ENCODE measurements around the gene CLEC2B. TPM values are rescaled to one million over a fixed set of nuclear protein-coding genes. Genes with fewer than 3 reads are reported as not detected.

Gene CLEC2B
- total RNA-seq, 1 donor from 2014 or later = not detected

- H3K9me3 Mint-ChIP-seq (ENCODE audit: low read depth) = peaks cover 3% of the 10 kb centered on the region
- no peaks in the 10 kb centered on the region for H3K4me1 Mint-ChIP-seq (ENCODE audit: low read depth)
- TF ChIP-seq CTCF (IDR thresholded peaks at IDR 0.05) = no peak
Observed at GRCh38 chr12:9827209-9827888, 41.8 kb downstream of the CLEC2B start, which contains the start of gene KLRF1. Gene KLRF1, plus strand, starts transcription at chr12:9827481. Its CDS starts 64 bp downstream, at chr12:9827545.

DNA sequence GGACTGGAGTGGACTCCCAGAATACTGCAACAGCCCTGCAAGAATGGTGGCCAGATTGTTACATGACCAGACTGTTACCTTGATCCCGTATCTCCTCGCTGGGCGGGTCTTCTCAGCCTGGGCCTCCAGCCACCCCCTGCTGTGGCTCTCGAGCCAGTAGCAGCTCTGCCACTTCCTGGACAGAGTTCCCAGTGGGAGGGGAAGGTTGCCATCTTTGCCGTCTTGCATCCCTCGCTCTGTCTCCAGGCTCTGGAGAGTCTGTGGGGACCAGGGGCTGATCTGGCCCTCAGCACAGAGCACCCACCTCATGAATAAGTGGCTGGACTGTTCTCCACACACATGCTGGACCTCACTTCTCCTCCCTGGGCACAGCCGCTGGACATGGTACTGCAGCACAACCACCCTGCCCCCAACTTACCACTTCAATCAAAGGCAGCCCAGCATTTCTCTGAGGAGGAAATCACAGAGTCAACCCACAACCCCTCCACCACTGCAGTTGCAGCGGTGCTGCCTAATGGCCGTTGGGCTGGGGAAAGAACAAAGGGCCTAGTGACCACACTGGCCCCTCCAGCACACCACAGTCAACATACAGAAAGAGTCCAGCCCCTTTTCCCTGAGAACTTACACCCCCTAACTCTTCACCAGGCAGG, 48.7 kb downstream of the CLEC2B start:
- H3K9me3 Mint-ChIP-seq (ENCODE audit: low read depth) = peaks cover 5% of the 10 kb centered on the region

More at GRCh38 chr12:9827209-9827888, 41.8 kb downstream of the CLEC2B start, which contains the start of gene KLRF1:
- no peak for DNase-seq (ENCODE audit: low spot score)
- no peak within 1 kb of the TSS for H3K27ac Mint-ChIP-seq (ENCODE audit: unreplicated experiment)
- no peak within 1 kb of the TSS for H3K4me3 Mint-ChIP-seq (ENCODE audit: unreplicated experiment)
- H3K27me3 Mint-ChIP-seq (ENCODE audit: low read depth) = peaks cover 4% of the 10 kb centered on the region
- no peaks in the 10 kb centered on the region for H3K36me3 Mint-ChIP-seq (ENCODE audit: low read depth)

GRCh38 chr12:9813821-9814798, 55.0 kb downstream of the CLEC2B start:
- peak; percentile 66 for TF ChIP-seq CTCF (IDR thresholded peaks at IDR 0.05)
- Mint-ChIP-seq H3K27me3 (ENCODE audit: low read depth) (peaks cover 7% of the 10 kb centered on the region), H3K36me3 (ENCODE audit: low read depth) (no peaks in the 10 kb centered on the region), H3K9me3 (ENCODE audit: low read depth) (peaks cover 2% of the 10 kb centered on the region), H3K27ac (ENCODE audit: unreplicated experiment) (no peak overlapping the region), H3K4me1 (ENCODE audit: low read depth) (no peaks in the 10 kb centered on the region), H3K4me3 (ENCODE audit: unreplicated experiment) (no peak overlapping the region)
- peak; percentile 85 for DNase-seq (ENCODE audit: low spot score)

More for the DNA sequence above, 48.7 kb downstream of the CLEC2B start:
- no peaks in the 10 kb centered on the region for H3K36me3 Mint-ChIP-seq (ENCODE audit: low read depth)
- H3K4me1 Mint-ChIP-seq (ENCODE audit: low read depth) = no peaks in the 10 kb centered on the region
- H3K27me3 Mint-ChIP-seq (ENCODE audit: low read depth) = peaks cover 2% of the 10 kb centered on the region
- no peak overlapping the region for H3K27ac Mint-ChIP-seq (ENCODE audit: unreplicated experiment)
- no peak for TF ChIP-seq CTCF (IDR thresholded peaks at IDR 0.05)
- peak; percentile 66 for DNase-seq (ENCODE audit: low spot score)
- H3K4me3 Mint-ChIP-seq (ENCODE audit: unreplicated experiment) = no peak overlapping the region

- Mint-ChIP-seq H3K9me3 (ENCODE audit: low read depth) (no peaks in the 10 kb centered on the region), H3K27me3 (ENCODE audit: low read depth) (peaks cover 5% of the 10 kb centered on the region), H3K27ac (ENCODE audit: unreplicated experiment) (no peak overlapping the region), H3K4me3 (ENCODE audit: unreplicated experiment) (no peak overlapping the region), H3K36me3 (ENCODE audit: low read depth) (no peaks in the 10 kb centered on the region), H3K4me1 (ENCODE audit: low read depth) (no peaks in the 10 kb centered on the region)
- TF ChIP-seq CTCF (IDR thresholded peaks at IDR 0.05) = no peak
- no peak for DNase-seq (ENCODE audit: low spot score)
Observed at GRCh38 chr12:9811621-9812020, 57.5 kb downstream of the CLEC2B start.

DNA sequence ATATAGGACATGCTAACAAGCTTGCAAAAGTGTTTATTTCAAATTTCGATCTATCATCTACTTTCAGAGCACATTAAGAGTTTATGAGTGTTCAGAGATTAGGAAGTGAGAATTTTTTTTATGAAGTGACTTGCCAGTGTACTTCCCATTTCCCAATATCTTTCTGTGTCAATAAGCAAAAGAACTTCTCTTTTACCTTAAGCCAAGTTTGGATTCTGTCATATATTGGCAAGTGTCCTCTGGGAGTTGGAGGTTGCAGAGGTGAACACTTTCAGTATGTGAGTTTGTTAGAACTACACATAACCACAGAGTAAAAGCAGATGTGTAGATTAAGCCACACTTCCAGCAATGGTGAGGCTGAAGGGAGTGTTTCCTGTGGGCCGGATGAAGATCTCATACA, 58.5 kb downstream of the CLEC2B start:
- Mint-ChIP-seq H3K27ac (ENCODE audit: unreplicated experiment) (no peak overlapping the region), H3K36me3 (ENCODE audit: low read depth) (no peaks in the 10 kb centered on the region), H3K4me3 (ENCODE audit: unreplicated experiment) (no peak overlapping the region), H3K27me3 (ENCODE audit: low read depth) (peaks cover 5% of the 10 kb centered on the region), H3K9me3 (ENCODE audit: low read depth) (no peaks in the 10 kb centered on the region), H3K4me1 (ENCODE audit: low read depth) (no peaks in the 10 kb centered on the region)
- DNase-seq (ENCODE audit: low spot score) = no peak
- no peak for TF ChIP-seq CTCF (IDR thresholded peaks at IDR 0.05)

All from chondrocyte (in vitro differentiated cells).